H9 (cell line): ENCODE results near the gene CARD19. TPM values are rescaled to one million over a fixed set of nuclear protein-coding genes. Genes with fewer than 3 reads are reported as not detected.

ENCODE experiments used
- DNase-seq: peaks from one replicate; pipeline ENCODE4 v3.0.0-alpha.2; 2017
- H2AFZ ChIP-seq: one replicate; pipeline ENCODE4 v1.6.1; 2013; ENCODE audit warnings: mild to moderate bottlenecking, low read length, control low read depth, moderate library complexity
- H2AK5ac ChIP-seq: 2 replicates; pipeline ENCODE4 v1.6.1; 2013; ENCODE audit warnings: low read length, control low read depth, mixed read lengths; ENCODE audit not compliant: insufficient read length
- H2BK120ac ChIP-seq: one replicate; pipeline ENCODE4 v1.6.1; 2013; ENCODE audit warnings: low read depth, mild to moderate bottlenecking, low read length, control low read depth, inconsistent platforms; ENCODE audit not compliant: poor library complexity, severe bottlenecking
- H2BK12ac ChIP-seq: 2 replicates; pipeline ENCODE4 v1.6.1; 2013; ENCODE audit warnings: low read length, control low read depth, mixed read lengths, low read depth; ENCODE audit not compliant: insufficient read length
- H2BK15ac ChIP-seq: 2 replicates; pipeline ENCODE4 v1.6.1; 2013; ENCODE audit warnings: low read depth, low read length, control low read depth
- H2BK20ac ChIP-seq: one replicate; pipeline ENCODE4 v1.6.1; 2013; ENCODE audit warnings: low read depth, mild to moderate bottlenecking, low read length, control low read depth, inconsistent platforms; ENCODE audit not compliant: poor library complexity, severe bottlenecking
- H2BK5ac ChIP-seq: 2 replicates; pipeline ENCODE4 v1.6.1; 2013; ENCODE audit warnings: low read length, control low read depth, mixed read lengths; ENCODE audit not compliant: insufficient read length
- H3K14ac ChIP-seq: 2 replicates; pipeline ENCODE4 v1.6.1; 2013; ENCODE audit warnings: low read length, control low read depth; ENCODE audit not compliant: insufficient read depth
- H3K18ac ChIP-seq: 2 replicates; pipeline ENCODE4 v1.6.1; 2013; ENCODE audit warnings: low read depth, mild to moderate bottlenecking, mixed read lengths, low read length, control low read depth; ENCODE audit not compliant: insufficient read length
- H3K23ac ChIP-seq: 2 replicates; pipeline ENCODE4 v1.6.1; 2013; ENCODE audit warnings: low read length, control low read depth, mixed read lengths, low read depth; ENCODE audit not compliant: insufficient read length
- H3K23me2 ChIP-seq: 2 replicates; pipeline ENCODE4 v1.6.1; 2013; ENCODE audit warnings: low read depth, mild to moderate bottlenecking, mixed read lengths, low read length, control low read depth; ENCODE audit not compliant: insufficient read length, poor library complexity, severe bottlenecking
- H3K27ac ChIP-seq: 2 replicates; pipeline ENCODE4 v1.5.1; 2013; ENCODE audit warnings: low read length, control low read depth, mixed read lengths, low read depth; ENCODE audit not compliant: insufficient read length
- H3K27me3 ChIP-seq: 2 replicates; pipeline ENCODE4 v1.6.1; 2013; ENCODE audit warnings: low read length, control low read depth, inconsistent platforms; ENCODE audit not compliant: insufficient read depth
- H3K4ac ChIP-seq: 2 replicates; pipeline ENCODE4 v1.6.1; 2013; ENCODE audit warnings: low read depth, mild to moderate bottlenecking, control low read depth, inconsistent platforms, low read length, moderate library complexity
- H3K4me1 ChIP-seq: 2 replicates; pipeline ENCODE4 v1.6.1; 2013; ENCODE audit warnings: low read length, control low read depth, inconsistent platforms; ENCODE audit not compliant: insufficient read depth
- H3K4me2 ChIP-seq: 2 replicates; pipeline ENCODE4 v1.6.1; 2013; ENCODE audit warnings: low read length, control low read depth, mixed read lengths; ENCODE audit not compliant: insufficient read length, insufficient read depth
- H3K56ac ChIP-seq: 2 replicates; pipeline ENCODE4 v1.6.1; 2013; ENCODE audit warnings: low read depth, mild to moderate bottlenecking, mixed read lengths, low read length, control low read depth; ENCODE audit not compliant: insufficient read length
- H3K79me1 ChIP-seq: 2 replicates; pipeline ENCODE4 v1.6.1; 2013; ENCODE audit warnings: low read depth, mild to moderate bottlenecking, moderate library complexity, low read length, control low read depth, inconsistent platforms; ENCODE audit not compliant: insufficient read depth, poor library complexity, severe bottlenecking
- H3K79me2 ChIP-seq: 2 replicates; pipeline ENCODE4 v1.6.1; 2013; ENCODE audit warnings: low read length, control low read depth, inconsistent platforms; ENCODE audit not compliant: insufficient read depth
- H3K9ac ChIP-seq: 2 replicates; pipeline ENCODE4 v1.6.1; 2013; ENCODE audit warnings: low read length, control low read depth, mixed read lengths; ENCODE audit not compliant: insufficient read length; ENCODE audit errors: extremely low read depth
- H3K9me3 ChIP-seq: one replicate; pipeline ENCODE4 v1.6.1; 2013; ENCODE audit warnings: low read depth, low read length, inconsistent platforms; ENCODE audit not compliant: control insufficient read depth
- H3T11ph ChIP-seq: one replicate; pipeline ENCODE4 v1.6.1; 2013; ENCODE audit warnings: mild to moderate bottlenecking, low read length, control low read depth, inconsistent platforms
- H4K20me1 ChIP-seq: one replicate; pipeline ENCODE4 v1.6.1; 2013; ENCODE audit not compliant: control insufficient read depth, insufficient read length, insufficient read depth
- H4K5ac ChIP-seq: 2 replicates; pipeline ENCODE4 v1.6.1; 2013; ENCODE audit warnings: low read depth, mild to moderate bottlenecking, mixed read lengths, low read length, control low read depth; ENCODE audit not compliant: insufficient read length
- H4K8ac ChIP-seq: replicated peaks from 2 replicates; pipeline ENCODE4 v1.6.1; 2013; ENCODE audit warnings: low read length, control low read depth, mixed read lengths, low read depth; ENCODE audit not compliant: insufficient read length
- H4K91ac ChIP-seq: 2 replicates; pipeline ENCODE4 v1.6.1; 2013; ENCODE audit warnings: low read depth, mild to moderate bottlenecking, moderate library complexity, mixed read lengths, low read length, control low read depth; ENCODE audit not compliant: insufficient read length
- H3K27ac Mint-ChIP-seq, 3 experiments: 2 replicates in 2 of 3; 3 replicates in 1 of 3; pipeline ENCODE4 v1.8.0; 2020 to 2021; ENCODE audit warnings: mixed read lengths in 3 of 3, mild to moderate bottlenecking in 1 of 3, moderate library complexity in 1 of 3
- H3K27me3 Mint-ChIP-seq: 2 replicates; pipeline ENCODE4 v1.8.0; 2021; ENCODE audit warnings: low read depth, mild to moderate bottlenecking, moderate library complexity, mixed read lengths
- H3K36me3 Mint-ChIP-seq, 3 experiments: 2 replicates in 2 of 3; 3 replicates in 1 of 3; pipeline ENCODE4 v1.8.0; 2020 to 2021; ENCODE audit warnings: low read depth in 3 of 3, mixed read lengths in 3 of 3; ENCODE audit not compliant: insufficient read depth in 1 of 3
- H3K4me1 Mint-ChIP-seq, 2 experiments: 2 replicates each; pipeline ENCODE4 v1.8.0; 2020; ENCODE audit warnings: mixed read lengths in 2 of 2
- H3K4me3 Mint-ChIP-seq, 2 experiments: 2 replicates in 1 of 2; 3 replicates in 1 of 2; pipeline ENCODE4 v1.8.0; 2020 to 2021; ENCODE audit warnings: mild to moderate bottlenecking in 2 of 2, mixed read lengths in 2 of 2, moderate library complexity in 1 of 2
- H3K9me3 Mint-ChIP-seq, 2 experiments: 2 replicates in 1 of 2; 3 replicates in 1 of 2; pipeline ENCODE4 v1.8.0; 2020; ENCODE audit warnings: mild to moderate bottlenecking in 2 of 2, mixed read lengths in 2 of 2, moderate library complexity in 1 of 2
- CTCF ChIP-seq: fragments of 200-600 bp; sonication (generic); conservative IDR thresholded peaks from 3 replicates; pipeline ENCODE4 v1.8.0; 2021; ENCODE audit warnings: antibody characterized with exemption, mild to moderate bottlenecking
- WGBS: extraction: QIAGEN DNeasy Blood & Tissue Kit; methylation state at CpG from one replicate; pipeline ENCODE4 v1.1.7; 2013; ENCODE audit warnings: missing lambda C conversion rate, low lambda C conversion rate, mixed read lengths; ENCODE audit not compliant: insufficient read length; ENCODE audit errors: extremely low coverage; 5-methylcytosine and 5-hydroxymethylcytosine counted together
- total RNA-seq: library from RNA; stranded (reverse); gene quantifications from 2 replicates; pipeline ENCODE4 v1.2.1, GENCODE V29; 2021

Gene CARD19
- total RNA-seq, 1 experiment from 2014 or later = 21.4 TPM

- Histone ChIP-seq H3K23me2 (no peaks in the 10 kb centered on the region), H2BK20ac (no peak overlapping the region), H3K79me2 (no peaks in the 10 kb centered on the region), H3T11ph (no peak overlapping the region), H2BK15ac (no peak overlapping the region), H3K18ac (no peak overlapping the region), H3K4me1 (no peaks in the 10 kb centered on the region), H3K9me3 (no peaks in the 10 kb centered on the region), H2AFZ (no peak overlapping the region), H2BK5ac (no peak overlapping the region), H3K9ac (no peak overlapping the region), H4K20me1 (no peaks in the 10 kb centered on the region), H2BK12ac (no peak overlapping the region), H3K4ac (no peak overlapping the region), H4K5ac (no peak overlapping the region), H2AK5ac (no peak overlapping the region), H3K27me3 (no peaks in the 10 kb centered on the region), H3K56ac (no peak overlapping the region), H2BK120ac (no peak overlapping the region), H3K79me1 (no peaks in the 10 kb centered on the region), H4K8ac (no peak overlapping the region), H3K23ac (no peak overlapping the region), H3K4me2 (peak overlapping the region; percentile 12), H3K14ac (peak overlapping the region; percentile 24; the same call in 1 of the 2 replicates), H3K27ac (no peak overlapping the region), H4K91ac (no peak overlapping the region)
- H3K27me3 Mint-ChIP-seq = peaks cover 39% of the 10 kb centered on the region
- no peak for TF ChIP-seq CTCF
- no peak for DNase-seq
- H3K4me3 Mint-ChIP-seq = peak overlapping the region; percentile 56 to 74
- no peaks in the 10 kb centered on the region for H3K9me3 Mint-ChIP-seq
- no CpG with 5 or more reads among the region's 53 CpGs for WGBS
- H3K27ac Mint-ChIP-seq = no peak overlapping the region
- no peaks in the 10 kb centered on the region for H3K36me3 Mint-ChIP-seq
- peaks cover 41 to 50% of the 10 kb centered on the region in 2 experiments for H3K4me1 Mint-ChIP-seq
Observed at GRCh38 chr9:93059011-93059714, 36.9 kb upstream of the CARD19 start.
